Heart left ventricle (tissue), 16 donors: Measurements from ENCODE around the gene KIF26B. TPM values are rescaled to one million over a fixed set of nuclear protein-coding genes. Genes with fewer than 3 reads are reported as not detected.
"Not testable (repeated sequence)": the region's sequence is repeated elsewhere in the genome, so short reads cannot be mapped to it uniquely, and the experiment has no call there.

Experiments used
- ATAC-seq, 4 donors: fragments of 200-7000 bp; cut with Tn5 transposase; one replicate each; pipeline ENCODE4 v1.9.1; 2020 to 2022; ENCODE audit warnings: moderate library complexity in 4 of 4, mild to moderate bottlenecking in 3 of 4, moderate number of reproducible peaks in 1 of 4
- DNase-seq, 5 donors: peaks; one replicate each; pipeline ENCODE4 v3.0.0-alpha.2; 2020
- H3K27ac ChIP-seq, 12 donors: fragments of 200-600 bp; sonication (generic) in 4 of 12; one replicate each; pipeline versions ENCODE4 v1.5.0 to v1.8.0; 2016 to 2022; ENCODE audit warnings: mild to moderate bottlenecking in 2 of 12
- H3K27me3 ChIP-seq, 9 donors: fragments of 200-600 bp; sonication (generic) in 2 of 9; one replicate each; pipeline versions ENCODE4 v1.5.1 to v1.8.0; 2016 to 2022; ENCODE audit warnings: mild to moderate bottlenecking in 3 of 9
- H3K36me3 ChIP-seq, 9 donors: fragments of 200-600 bp; sonication (generic) in 2 of 9; one replicate each; pipeline versions ENCODE4 v1.5.0 to v1.8.0; 2018 to 2022; ENCODE audit warnings: mild to moderate bottlenecking in 2 of 9
- H3K4me1 ChIP-seq, 12 donors: fragments of 200-600 bp; sonication (generic) in 4 of 12; one replicate each; pipeline versions ENCODE4 v1.5.0 to v1.8.0; 2016 to 2022; ENCODE audit warnings: mild to moderate bottlenecking in 3 of 12
- H3K4me3 ChIP-seq, 12 donors: fragments of 200-600 bp; sonication (generic) in 4 of 12; one replicate each; pipeline versions ENCODE4 v1.5.0 to v1.8.0; 2017 to 2022; ENCODE audit warnings: mild to moderate bottlenecking in 9 of 12, moderate library complexity in 4 of 12
- H3K9me3 ChIP-seq, 12 donors: fragments of 200-600 bp; sonication (generic) in 4 of 12; one replicate each; pipeline versions ENCODE4 v1.5.0 to v1.8.0; 2016 to 2022; ENCODE audit warnings: mild to moderate bottlenecking in 1 of 12
- CTCF ChIP-seq, 12 donors: fragments of 200-600 bp; sonication (generic) in 4 of 12; IDR thresholded peaks; one replicate each; pipeline versions ENCODE4 v1.5.0 to v1.8.0; 2018 to 2022; ENCODE audit warnings: antibody characterized with exemption in 12 of 12, mild to moderate bottlenecking in 5 of 12
- POLR2A ChIP-seq, 2 donors: fragments of 450-650 bp; IDR thresholded peaks; one replicate each; pipeline ENCODE4 v1.6.1; 2017; ENCODE audit warnings: antibody characterized with exemption in 2 of 2, mild to moderate bottlenecking in 2 of 2, moderate library complexity in 2 of 2
- WGBS, 4 donors: extraction: QIAGEN DNeasy Blood & Tissue Kit in 2 of 4; methylation state at CpG; one replicate each; pipeline versions ENCODE4 v1.1.5 to v1.1.7; 2013 to 2018; 5-methylcytosine and 5-hydroxymethylcytosine counted together
- intact Hi-C, 10 donors: fragments of 100-400 bp; cut with DNase I; formaldehyde crosslinking; loops; one replicate each; pipeline versions ENCODE4 v1.11.1 to v1.14.2; 2022
- polyA plus RNA-seq, 2 donors: library from polyadenylated mRNA; stranded (reverse); fragments of 200-250 nt; gene quantifications; one replicate each; pipeline ENCODE4 v1.2.3, GENCODE V29; 2013
- total RNA-seq, 9 donors: library from RNA; depleted of rRNA in 2 of 9; stranded (reverse); fragments of >200 nt in 2 of 9; fragmentation: NEBNext Ultra II Directional in 3 of 9; extraction: Animal tissue kit (Norgen Biotek cat#: 25700) in 3 of 9; gene quantifications; one replicate each; pipeline versions ENCODE4 v1.1.0 to v1.2.4, GENCODE V29; 2016 to 2023
- donor health status: ischemic (EF 13 %, LVEDD 7.1; RV severe dilation, severe dysfunction).
- donor health status: healthy with polysubstance abuse.
- donor health status: DM: no; HTN: yes; CAD: no.
- donor health status: DM: no; HTN: no; CAD: no.
- donor health status: ischemic (EF 25% LVEDD 6.9; RV normal size, moderate dysfunction).
- donor health status: ischemic (EF 25% LVEDD 5.7; RV mildly dilated, moderate dysfunction).
- donor health status: healthy.
- donor health status: DM: yes; HTN: yes; CAD: no.
- donor health status: ischemic (EF 35%, LVEDD 5.7; RV mildly dilated, moderate dysfunction).
- donor health status: nonischemic (EF 11% LVEDD 7.7; RV severe dilation, severe dysfunction).
- donor health status: DM: yes; HTN: yes; CAD: no.
- donor health status: PGD.
- donor health status: ischemic (EF 29% LVEDD 5.4; RV normal size, mild dysfunction).
- donor health status: nonischemic (EF 23%, LVEDD 6.1; RV moderate dilation, normal function).

KIF26B gene
- total and polyA plus RNA-seq, 11 donors = 1.2 to 7.0 (median 2.3) TPM

GRCh38 chr1:245401881-245402587 is 247.2 kb downstream of the KIF26B start:
- Histone ChIP-seq H3K4me1 (no peaks in the 10 kb centered on the region), H3K4me3 (no peak overlapping the region), H3K27ac (no peak overlapping the region), H3K27me3 (peaks cover 0 to 5% (median 0%) of the 10 kb centered on the region in 9 donors), H3K9me3 (no peaks in the 10 kb centered on the region), H3K36me3 (no peaks in the 10 kb centered on the region)
- DNase-seq (no peak), ATAC-seq (no peak)
- no peak for TF ChIP-seq CTCF (IDR thresholded peaks at IDR 0.05)
- whole genome bisulfite sequencing, 4 donors = 76 to 84% (median 78%) methylated on average over 7 of the region's 7 CpGs
- intact Hi-C loops = loop anchor here in 1 of 10 donors (10.0 kb wide), 1 partner anchor 353 kb away; no protein-coding TSS in a partner anchor

- not testable (repeated sequence) for H3K4me3 ChIP-seq, ATAC-seq, H3K4me1 ChIP-seq, H3K9me3 ChIP-seq, H3K27ac ChIP-seq, H3K27me3 ChIP-seq, DNase-seq, H3K36me3 ChIP-seq
- 88 to 96% (median 94%) methylated on average over 4 of the region's 4 CpGs for WGBS, 4 donors
- intact Hi-C loops = loop anchor here in 1 of 10 donors (10.0 kb wide), 1 partner anchor 352 kb away; no protein-coding TSS in a partner anchor
Measured at GRCh38 chr1:245402998-245403397, 248.2 kb downstream of the KIF26B start.

GRCh38 chr1:245404527-245404926 is 249.7 kb downstream of the KIF26B start:
- WGBS, 4 donors = 80 to 92% (median 87%) methylated on average over 1 of the region's 1 CpG
- no peak overlapping the region for H3K27ac ChIP-seq
- TF ChIP-seq POLR2A (IDR thresholded peaks at IDR 0.05) (no peak), CTCF (IDR thresholded peaks at IDR 0.05) (no peak)

GRCh38 chr1:245404952-245405351 is 250.2 kb downstream of the KIF26B start:
- H3K27me3 ChIP-seq = no peaks in the 10 kb centered on the region
- H3K4me1 ChIP-seq = no peaks in the 10 kb centered on the region
- no peak for TF ChIP-seq CTCF (IDR thresholded peaks at IDR 0.05)
- TF ChIP-seq POLR2A (IDR thresholded peaks at IDR 0.05) = no peak
- 83 to 89% (median 86%) methylated on average over 4 of the region's 4 CpGs for WGBS, 4 donors
- no peaks in the 10 kb centered on the region for H3K36me3 ChIP-seq
- H3K9me3 ChIP-seq = no peaks in the 10 kb centered on the region
- intact Hi-C loops = loop anchor here in 1 of 10 donors (10.0 kb wide), 1 partner anchor 350 kb away; no protein-coding TSS in a partner anchor
- no peak overlapping the region for H3K27ac ChIP-seq
- DNase-seq (no peak), ATAC-seq (no peak)
- H3K4me3 ChIP-seq = no peak overlapping the region

More at GRCh38 chr1:245404527-245404926, 249.7 kb downstream of the KIF26B start:
- intact Hi-C loops = loop anchor here in 1 of 10 donors (10.0 kb wide), 1 partner anchor 350 kb away; no protein-coding TSS in a partner anchor
- ATAC-seq (no peak), DNase-seq (no peak)
- Histone ChIP-seq H3K4me3 (no peak overlapping the region), H3K4me1 (no peaks in the 10 kb centered on the region), H3K27me3 (no peaks in the 10 kb centered on the region), H3K36me3 (no peaks in the 10 kb centered on the region), H3K9me3 (no peaks in the 10 kb centered on the region)
